K562 (cell line): ENCODE results near the gene LRP3.

ENCODE experiments used
- GABPA ChIP-seq: fragments of 200-800 bp; sonication (Bioruptor generic); conservative IDR thresholded peaks from 2 replicates; pipeline ENCODE4 v1.6.1; 2016; ENCODE audit warnings: low read depth, missing genetic modification characterization, missing compliant biosample characterization
- KDM1A ChIP-seq, 2 experiments: fragments of 450-650 bp; IDR thresholded peaks; 2 replicates each; pipeline ENCODE4 v1.6.1; 2016; ENCODE audit warnings: mild to moderate bottlenecking in 2 of 2
- KLF6 ChIP-seq: fragments of 250-450 bp; sonication (Bioruptor Pico); IDR thresholded peaks from 2 replicates; pipeline ENCODE4 v1.4.0; 2020; ENCODE audit warnings: mild to moderate bottlenecking, moderate library complexity, borderline replicate concordance
- MCM2 ChIP-seq: fragments of 450-650 bp; IDR thresholded peaks from 2 replicates; pipeline ENCODE4 v1.6.1; 2017; ENCODE audit warnings: low read depth, mild to moderate bottlenecking
- RAD21 ChIP-seq, 2 experiments: fragments of 250-450 bp in 1 of 2; fragments of 450-650 bp in 1 of 2; sonication (Bioruptor Pico) in 1 of 2; formaldehyde crosslinking in 1 of 2; IDR thresholded peaks in 1 of 2; conservative IDR thresholded peaks in 1 of 2; 2 replicates each; pipeline versions ENCODE4 v1.4.0 to v1.8.0; 2020 to 2022; ENCODE audit warnings: mild to moderate bottlenecking in 2 of 2, moderate library complexity in 1 of 2
- SAFB2 ChIP-seq: fragments of 200-400 bp; formaldehyde crosslinking; IDR thresholded peaks from 2 replicates; pipeline ENCODE4 v1.6.1; 2018; ENCODE audit warnings: borderline replicate concordance, low read length, low read depth, moderate library complexity; ENCODE audit not compliant: severe bottlenecking
- SIX5 ChIP-seq, 2 experiments: IDR thresholded peaks; 2 replicates each; pipeline ENCODE4 v1.6.1; 2011; ENCODE audit warnings: low read length in 2 of 2, borderline replicate concordance in 1 of 2, low read depth in 1 of 2, mild to moderate bottlenecking in 1 of 2, moderate library complexity in 1 of 2; ENCODE audit not compliant: insufficient read depth in 1 of 2
- TSC22D4 ChIP-seq: fragments of 450-650 bp; IDR thresholded peaks from 2 replicates; pipeline ENCODE4 v1.6.1; 2016; ENCODE audit warnings: missing genetic modification characterization, missing biosample characterization, control low read depth
- ZFP30 ChIP-seq: fragments of 250-450 bp; sonication (Bioruptor Pico); IDR thresholded peaks from 2 replicates; pipeline ENCODE4 v1.8.0; 2022; ENCODE audit warnings: moderate library complexity, mild to moderate bottlenecking, inconsistent platforms, borderline replicate concordance
- ZNF282 ChIP-seq: sonication (generic); formaldehyde crosslinking; IDR thresholded peaks from 2 replicates; pipeline ENCODE4 v1.8.1; 2023; ENCODE audit warnings: missing genetic modification reagents

GRCh38 chr19:33227242-33227650 lies 33.1 kb downstream of the LRP3 start:
- no peak for TF ChIP-seq ZFP30
- no peak for TF ChIP-seq MCM2
- TF ChIP-seq SIX5 (IDR thresholded peaks at IDR 0.05; ENCODE audit: borderline replicate concordance in 1 of 2, insufficient read depth in 1 of 2, low read depth in 1 of 2, low read length in 2 of 2), result no peak
- no peak for TF ChIP-seq TSC22D4 (tag)
- no peak for TF ChIP-seq KLF6 (CRISPR knock-in tag)
- TF ChIP-seq RAD21 (CRISPR knock-in tag; conservative IDR thresholded peaks at IDR 0.05 in 1 of 2, IDR thresholded peaks at IDR 0.05 in 1 of 2), result no peak
- no peak for TF ChIP-seq ZNF282 (CRISPR knock-in tag)
- no peak for TF ChIP-seq KDM1A (IDR thresholded peaks at IDR 0.05)
- TF ChIP-seq SAFB2, result no peak
- TF ChIP-seq GABPA (tag), result no peak
